Subcutaneous adipose tissue (tissue), 4 donors: Measurements from ENCODE around the gene ELF5. TPM values are rescaled to one million over a fixed set of nuclear protein-coding genes. Genes with fewer than 3 reads are reported as not detected.

Experiments used
- CTCF ChIP-seq: fragments of 450-650 bp; IDR thresholded peaks from one replicate; pipeline ENCODE4 v1.5.1; 2016; ENCODE audit warnings: low read depth, mild to moderate bottlenecking, control low read depth, antibody characterized with exemption, moderate library complexity
- total RNA-seq, 4 donors: library from RNA; depleted of rRNA; stranded (reverse); fragments of >200 nt; gene quantifications; one replicate each; pipeline ENCODE4 v1.1.0, GENCODE V29; 2016

The ELF5 gene
- total RNA-seq, 4 donors from 2014 or later, result not detected

GRCh38 chr11:34548278-34548677 lies 34.7 kb upstream of the ELF5 start:
- TF ChIP-seq CTCF, result no peak

- no peak for TF ChIP-seq CTCF
Measured at GRCh38 chr11:34546511-34547209, 33.1 kb upstream of the ELF5 start.

DNA sequence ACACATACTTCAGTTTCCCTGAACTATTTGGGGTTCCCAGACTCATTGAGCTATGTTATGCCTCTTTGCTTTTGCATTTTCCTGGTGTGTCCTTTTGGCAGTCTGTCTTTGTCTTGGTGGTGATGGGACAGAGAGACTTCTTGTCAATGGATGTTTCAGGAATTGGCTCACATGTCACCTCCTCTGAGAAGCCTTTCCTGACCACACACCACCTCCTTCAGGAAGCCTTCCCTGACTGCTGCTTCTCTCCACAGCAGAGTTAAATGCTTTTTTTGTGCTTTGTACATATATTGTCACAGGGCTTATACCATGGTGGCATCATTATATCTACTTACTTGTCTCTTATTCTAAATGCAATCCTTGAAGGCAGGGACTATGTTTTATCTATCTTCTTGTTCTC lies 28.5 kb upstream of the ELF5 start:
- TF ChIP-seq CTCF, result no peak

GRCh38 chr11:34540870-34541269 lies 27.3 kb upstream of the ELF5 start:
- no peak for TF ChIP-seq CTCF

- TF ChIP-seq CTCF, result no peak
Measured at GRCh38 chr11:34537636-34538035, 24.0 kb upstream of the ELF5 start.

DNA sequence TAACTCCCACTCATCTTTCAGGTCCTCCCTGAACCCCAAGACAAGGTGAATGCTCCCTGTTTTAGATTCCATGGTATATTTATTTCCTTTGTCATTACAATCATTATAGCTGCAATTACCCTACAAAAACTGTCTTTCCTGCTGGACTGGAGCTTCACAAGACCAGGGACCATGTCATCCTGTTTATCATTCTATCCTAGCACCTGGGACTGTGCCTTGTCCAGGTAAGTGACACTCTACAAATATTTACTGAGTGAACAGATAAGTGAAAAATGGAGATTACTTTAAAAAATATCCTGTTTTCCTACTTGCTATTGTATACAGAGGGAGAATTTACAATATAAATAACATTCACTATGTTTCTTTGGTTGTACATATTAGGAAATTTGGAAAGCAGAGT lies 22.5 kb upstream of the ELF5 start:
- TF ChIP-seq CTCF, result no peak

DNA sequence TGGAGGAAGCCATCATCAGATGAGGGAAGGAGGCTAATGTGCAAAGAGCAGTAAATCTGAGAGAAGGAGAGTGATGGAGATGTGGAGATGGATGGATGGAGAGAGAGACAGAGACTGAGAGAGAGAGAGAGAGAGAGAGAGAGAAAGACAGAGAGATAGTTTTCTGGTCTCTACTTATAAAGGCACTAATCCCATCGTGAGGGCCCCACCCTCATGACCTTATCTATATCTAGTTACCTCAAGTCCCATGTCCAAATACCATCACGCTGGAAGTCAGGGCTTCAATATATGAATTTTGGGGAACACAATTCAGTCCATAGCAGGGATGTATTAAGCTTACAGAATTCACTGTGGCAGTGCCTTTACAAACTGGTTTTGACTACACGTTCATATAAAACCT lies 21.2 kb upstream of the ELF5 start:
- no peak for TF ChIP-seq CTCF
